Omental fat pad (tissue), 4 donors: ENCODE data around the gene CMTM1. TPM values are rescaled to one million over a fixed set of nuclear protein-coding genes. Genes with fewer than 3 reads are reported as not detected.
"Not testable (repeated sequence)": the region's sequence is repeated elsewhere in the genome, so short reads cannot be mapped to it uniquely, and the experiment has no call there.

ENCODE experiments used
- ATAC-seq: fragments of 150-250 bp; one replicate; pipeline ENCODE4 v1.9.1; 2016; ENCODE audit warnings: mild to moderate bottlenecking, moderate library complexity; ENCODE audit not compliant: low FRiP score
- DNase-seq: peaks from one replicate; pipeline ENCODE4 v3.0.0-alpha.2; 2019; ENCODE audit warnings: low spot score
- CTCF ChIP-seq, 3 donors: fragments of 450-650 bp; IDR thresholded peaks; one replicate each; pipeline ENCODE4 v1.5.1; 2016 to 2017; ENCODE audit warnings: antibody characterized with exemption in 3 of 3, mild to moderate bottlenecking in 3 of 3, moderate library complexity in 2 of 3
- total RNA-seq, 4 donors: library from RNA; depleted of rRNA; stranded (reverse); fragments of >200 nt; gene quantifications; one replicate each; pipeline ENCODE4 v1.1.0, GENCODE V29; 2016

The CMTM1 gene
- total RNA-seq, 4 donors from 2014 or later = 0.93 to 1.1 (median 0.98) TPM

- no peak for DNase-seq
- TF ChIP-seq CTCF (IDR thresholded peaks at IDR 0.05) = no peak
- no peak for ATAC-seq
Measured at GRCh38 chr16:66563574-66564334, 2.5 kb upstream of the CMTM1 start.

GRCh38 chr16:66567270-66567669, 1.0 kb downstream of the CMTM1 start:
- not testable (repeated sequence) for DNase-seq, ATAC-seq

- no peak for DNase-seq
- ATAC-seq = no peak
- no peak for TF ChIP-seq CTCF (IDR thresholded peaks at IDR 0.05)
Measured at GRCh38 chr16:66568355-66568754, 2.1 kb downstream of the CMTM1 start.

- no peak for DNase-seq
- ATAC-seq = no peak
- TF ChIP-seq CTCF (IDR thresholded peaks at IDR 0.05) = no peak
Measured at GRCh38 chr16:66569131-66569530, 2.9 kb downstream of the CMTM1 start.

GRCh38 chr16:66569827-66570405, 3.7 kb downstream of the CMTM1 start:
- DNase-seq (no peak), ATAC-seq (no peak)
- TF ChIP-seq CTCF (IDR thresholded peaks at IDR 0.05) = no peak

- TF ChIP-seq CTCF (IDR thresholded peaks at IDR 0.05) = no peak
- DNase-seq (no peak), ATAC-seq (no peak)
Measured at GRCh38 chr16:66572356-66572755, 6.1 kb downstream of the CMTM1 start.

GRCh38 chr16:66574081-66574480, 7.8 kb downstream of the CMTM1 start:
- no peak for TF ChIP-seq CTCF (IDR thresholded peaks at IDR 0.05)
- no peak for ATAC-seq
- DNase-seq = no peak
